ENCODE measurements around the gene SATB2.
A peak's percentile ranks its signal among the peaks of the same experiment; 100 is the strongest.

The SATB2 gene

DNA sequence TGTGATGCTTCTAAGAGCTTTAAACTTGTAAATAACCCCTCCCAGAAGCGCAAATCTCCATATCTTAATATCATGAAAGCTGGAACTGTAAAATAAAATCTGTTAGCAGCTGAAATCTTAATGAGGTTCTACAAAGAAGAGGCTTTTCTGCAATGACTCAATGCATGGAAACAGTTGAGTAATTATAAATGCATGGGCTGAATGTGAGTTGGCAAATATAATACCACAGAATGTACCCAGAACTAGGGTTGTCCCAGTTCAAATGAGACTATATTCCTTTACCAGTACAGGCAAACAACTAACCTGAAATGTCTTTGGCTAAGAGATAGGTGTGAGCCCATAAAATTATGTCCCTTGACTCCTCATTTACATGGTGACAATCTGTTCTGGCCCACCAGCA is 52.9 kb downstream of the SATB2 start:
- TF ChIP-seq, protein P1, sequence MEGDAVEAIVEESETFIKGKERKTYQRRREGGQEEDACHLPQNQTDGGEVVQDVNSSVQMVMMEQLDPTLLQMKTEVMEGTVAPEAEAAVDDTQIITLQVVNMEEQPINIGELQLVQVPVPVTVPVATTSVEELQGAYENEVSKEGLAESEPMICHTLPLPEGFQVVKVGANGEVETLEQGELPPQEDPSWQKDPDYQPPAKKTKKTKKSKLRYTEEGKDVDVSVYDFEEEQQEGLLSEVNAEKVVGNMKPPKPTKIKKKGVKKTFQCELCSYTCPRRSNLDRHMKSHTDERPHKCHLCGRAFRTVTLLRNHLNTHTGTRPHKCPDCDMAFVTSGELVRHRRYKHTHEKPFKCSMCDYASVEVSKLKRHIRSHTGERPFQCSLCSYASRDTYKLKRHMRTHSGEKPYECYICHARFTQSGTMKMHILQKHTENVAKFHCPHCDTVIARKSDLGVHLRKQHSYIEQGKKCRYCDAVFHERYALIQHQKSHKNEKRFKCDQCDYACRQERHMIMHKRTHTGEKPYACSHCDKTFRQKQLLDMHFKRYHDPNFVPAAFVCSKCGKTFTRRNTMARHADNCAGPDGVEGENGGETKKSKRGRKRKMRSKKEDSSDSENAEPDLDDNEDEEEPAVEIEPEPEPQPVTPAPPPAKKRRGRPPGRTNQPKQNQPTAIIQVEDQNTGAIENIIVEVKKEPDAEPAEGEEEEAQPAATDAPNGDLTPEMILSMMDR (conservative IDR thresholded peaks at IDR 0.05; ENCODE audit: low read length), result no peak
- DNase-seq (ENCODE audit: low read depth), result peak; percentile 73
- no peak overlapping the region for H3K4me3 ChIP-seq (ENCODE audit: low read length)

GRCh38 chr2:199395311-199395710 is 62.4 kb downstream of the SATB2 start:
- H3K4me3 ChIP-seq (ENCODE audit: low read length), result no peak overlapping the region
- no peak for DNase-seq (ENCODE audit: low read depth)
- TF ChIP-seq, protein P1 (conservative IDR thresholded peaks at IDR 0.05; ENCODE audit: low read length), result no peak

GRCh38 chr2:199392363-199392762 is 65.4 kb downstream of the SATB2 start:
- TF ChIP-seq, protein P1 (conservative IDR thresholded peaks at IDR 0.05; ENCODE audit: low read length), result no peak
- no peak overlapping the region for H3K4me3 ChIP-seq (ENCODE audit: low read length)
- DNase-seq (ENCODE audit: low read depth), result no peak

- TF ChIP-seq, protein P1 (conservative IDR thresholded peaks at IDR 0.05; ENCODE audit: low read length), result no peak
- DNase-seq (ENCODE audit: low read depth), result no peak
- no peak overlapping the region for H3K4me3 ChIP-seq (ENCODE audit: low read length)
These were observed 68.9 kb downstream of the SATB2 start for GRCh38 chr2:199388728-199389268.

DNA sequence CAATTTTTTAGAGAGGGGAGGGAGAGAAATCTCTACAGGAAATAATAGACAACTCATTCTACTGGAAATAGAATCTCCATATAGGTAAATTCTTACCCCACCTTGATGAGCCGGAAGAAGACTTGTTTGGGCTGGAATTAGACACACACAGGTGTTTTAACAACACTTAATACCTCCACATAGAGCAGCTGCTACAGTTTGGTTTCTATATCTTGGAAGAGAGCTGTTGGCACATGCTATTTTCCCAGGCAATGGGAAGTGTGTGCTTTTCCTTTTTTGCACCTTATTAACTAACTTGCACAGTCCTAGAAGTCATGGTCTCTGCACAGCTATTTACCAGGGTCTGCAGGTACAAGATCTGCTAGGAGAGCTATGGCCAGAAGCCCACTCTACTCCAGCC is 73.7 kb downstream of the SATB2 start:
- no peak overlapping the region for H3K4me3 ChIP-seq (ENCODE audit: low read length)
- TF ChIP-seq, protein P1 (conservative IDR thresholded peaks at IDR 0.05; ENCODE audit: low read length), result no peak
- no peak for DNase-seq (ENCODE audit: low read depth)

- no peak for DNase-seq (ENCODE audit: low read depth)
- TF ChIP-seq, protein P1 (conservative IDR thresholded peaks at IDR 0.05; ENCODE audit: low read length), result no peak
These were observed 74.7 kb downstream of the SATB2 start for GRCh38 chr2:199383021-199383420.

GRCh38 chr2:199382091-199382490 is 75.6 kb downstream of the SATB2 start:
- TF ChIP-seq, protein P1 (conservative IDR thresholded peaks at IDR 0.05; ENCODE audit: low read length), result no peak
- H3K4me3 ChIP-seq (ENCODE audit: low read length), result no peak overlapping the region
- DNase-seq (ENCODE audit: low read depth), result no peak

More at GRCh38 chr2:199383021-199383420, 74.7 kb downstream of the SATB2 start:
- H3K4me3 ChIP-seq (ENCODE audit: low read length), result no peak overlapping the region

Data from AG10803 (cell line).